A549 treated with RU486 at 1 μM for 4 hours (cell line): ENCODE data around the gene POLD1. TPM values are rescaled to one million over a fixed set of nuclear protein-coding genes. Genes with fewer than 3 reads are reported as not detected.

Source experiments
- total RNA-seq: library from RNA; stranded (reverse); fragments of 200-300 nt; extraction: Qiagen RNA extraction; gene quantifications from 5 replicates; pipeline ENCODE4 v1.2.3, GENCODE V29; 2022; ENCODE audit warnings: low read depth

POLD1 gene
- total RNA-seq = 50.1 to 85.6 TPM (median 81.0 TPM) in 5 replicates

GRCh38 chr19:50383852-50384684 lies at the start of gene POLD1:
POLD1 (plus strand) TSS chr19:50384347; CDS start chr19:50398852, 14,505 bp downstream.

GRCh38 chr19:50365434-50366306 lies 18.5 kb upstream of the POLD1 start, which contains the start of gene NAPSA:
NAPSA (minus strand) TSS chr19:50365639; CDS start chr19:50365621, 18 bp downstream.

GRCh38 chr19:50376166-50377050 lies 7.7 kb upstream of the POLD1 start, which contains the start of gene NR1H2:
NR1H2 (plus strand) TSS chr19:50376457; CDS start chr19:50377606, 1,149 bp downstream.

GRCh38 chr19:50418176-50419021 lies 34.3 kb downstream of the POLD1 start, which contains the start of gene SPIB:
SPIB (plus strand) TSS chr19:50418938; CDS start chr19:50418963, 25 bp downstream.

GRCh38 chr19:50432221-50433028 lies 48.3 kb downstream of the POLD1 start, which contains the start of gene MYBPC2:
MYBPC2 (plus strand) TSS chr19:50432892; CDS start chr19:50432954, 62 bp downstream.

Other genes starting within 250 kb of the POLD1 start
- not detected in 5 replicates for gene IZUMO2, start 221.1 kb upstream of the POLD1 start, total RNA-seq
- gene MYH14, start 180.7 kb upstream of the POLD1 start, total RNA-seq = 5.0 to 8.3 TPM (median 6.5 TPM) in 5 replicates
- 1.0 to 1.5 TPM (median 1.2 TPM) in 5 replicates for gene KCNC3, start 55.0 kb upstream of the POLD1 start, total RNA-seq
- gene NAPSA, start 18.7 kb upstream of the POLD1 start, total RNA-seq = 0.71 to 1.3 TPM (median 0.94 TPM) in 5 replicates
- gene NR1H2, start 7.9 kb upstream of the POLD1 start, total RNA-seq = 56.2 to 87.1 TPM (median 77.9 TPM) in 5 replicates
- 0.11 to 0.52 TPM (median 0.23 TPM) in 4 of 5 replicates, not detected in the other for gene SPIB, start 34.6 kb downstream of the POLD1 start, total RNA-seq
- gene MYBPC2, start 48.5 kb downstream of the POLD1 start, total RNA-seq = not detected in 5 replicates
- 102 to 160 TPM (median 147 TPM) in 5 replicates for gene EMC10, start 92.2 kb downstream of the POLD1 start, total RNA-seq
- 1.8 to 2.2 TPM (median 1.9 TPM) in 5 replicates for gene GARIN5A, start 92.5 kb downstream of the POLD1 start, total RNA-seq
- gene JOSD2, start 126.8 kb downstream of the POLD1 start, total RNA-seq = 54.8 to 89.3 TPM (median 79.2 TPM) in 5 replicates
- gene ASPDH, start 129.6 kb downstream of the POLD1 start, total RNA-seq = not detected in 5 replicates
- 0.34 to 0.69 TPM (median 0.47 TPM) in 5 replicates for gene LRRC4B, start 184.1 kb downstream of the POLD1 start, total RNA-seq